Measurements from ENCODE around the gene SOBP.

Gene SOBP

DNA sequence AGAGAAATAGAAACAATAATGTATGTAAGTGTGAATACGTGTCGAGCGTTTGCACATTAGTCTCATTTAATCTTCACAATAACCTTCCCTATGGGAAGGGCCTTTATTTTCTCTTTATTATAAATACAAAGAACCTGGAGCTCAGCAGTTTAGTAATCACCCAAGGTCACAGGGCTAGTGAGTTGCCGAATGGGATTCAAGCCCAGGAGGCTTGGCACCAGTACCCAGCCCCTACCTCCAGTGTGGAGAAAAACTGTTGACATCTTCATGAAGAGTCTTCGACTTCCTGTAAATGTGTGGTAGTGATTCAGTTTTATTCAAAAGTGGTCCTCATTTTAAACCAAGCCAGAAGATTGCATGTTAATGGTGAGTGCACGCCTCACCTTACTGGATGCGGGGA, 171.4 kb downstream of the SOBP start:
- no peak for TF ChIP-seq EZH2phosphoT487 (IDR thresholded peaks at IDR 0.05; ENCODE audit: low read depth)
- no peak for TF ChIP-seq CTCF (IDR thresholded peaks at IDR 0.05; ENCODE audit: low read depth, low read length)

DNA sequence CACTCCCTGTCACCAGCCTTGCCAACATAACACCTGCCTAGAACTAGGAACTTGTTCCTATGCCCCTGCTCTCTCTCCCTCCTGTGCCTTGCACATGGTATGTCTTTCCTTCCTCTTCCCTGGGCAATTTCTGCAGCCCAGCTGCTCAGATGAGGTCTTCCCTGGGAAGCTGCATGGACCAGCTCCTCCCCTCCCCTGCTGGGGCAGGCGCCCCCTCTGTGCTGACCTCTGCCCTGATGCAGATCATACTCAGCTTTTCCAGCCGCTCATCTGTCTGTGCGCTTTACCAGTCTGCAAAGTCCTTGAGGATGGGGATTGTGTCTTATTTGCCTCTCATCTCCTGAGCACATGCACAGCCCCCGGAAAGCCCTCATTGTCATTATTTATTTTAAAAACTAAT, 172.4 kb downstream of the SOBP start:
- Histone ChIP-seq H3K9ac (ENCODE audit: low read length) (no peak overlapping the region), H3K27me3 (ENCODE audit: low read depth, low read length) (no peaks in the 10 kb centered on the region)
- TF ChIP-seq CTCF (IDR thresholded peaks at IDR 0.05; ENCODE audit: low read depth, low read length), result no peak
- TF ChIP-seq EZH2phosphoT487 (IDR thresholded peaks at IDR 0.05; ENCODE audit: low read depth), result no peak

More for the DNA sequence above, 171.4 kb downstream of the SOBP start:
- no peaks in the 10 kb centered on the region for H3K79me2 ChIP-seq (ENCODE audit: low read length)
- no peak overlapping the region for H3K27ac ChIP-seq (ENCODE audit: low read length)
- no peaks in the 10 kb centered on the region for H3K9me3 ChIP-seq (ENCODE audit: insufficient read depth, low read length)
- no peaks in the 10 kb centered on the region for H3K27me3 ChIP-seq (ENCODE audit: low read depth, low read length)
- H3K4me3 ChIP-seq (ENCODE audit: low read length), result no peak overlapping the region
- no peak overlapping the region for H3K9ac ChIP-seq (ENCODE audit: low read length)
- H3K4me1 ChIP-seq (ENCODE audit: low read length), result peaks cover 33% of the 10 kb centered on the region
- no peak overlapping the region for H3K4me2 ChIP-seq (ENCODE audit: low read length)
- H2AFZ ChIP-seq (ENCODE audit: low read depth, low read length), result no peak overlapping the region
- no peaks in the 10 kb centered on the region for H3K36me3 ChIP-seq (replicated peaks; ENCODE audit: low read depth, low read length)
- H4K20me1 ChIP-seq (ENCODE audit: insufficient read depth, low read length), result no peaks in the 10 kb centered on the region

DNA sequence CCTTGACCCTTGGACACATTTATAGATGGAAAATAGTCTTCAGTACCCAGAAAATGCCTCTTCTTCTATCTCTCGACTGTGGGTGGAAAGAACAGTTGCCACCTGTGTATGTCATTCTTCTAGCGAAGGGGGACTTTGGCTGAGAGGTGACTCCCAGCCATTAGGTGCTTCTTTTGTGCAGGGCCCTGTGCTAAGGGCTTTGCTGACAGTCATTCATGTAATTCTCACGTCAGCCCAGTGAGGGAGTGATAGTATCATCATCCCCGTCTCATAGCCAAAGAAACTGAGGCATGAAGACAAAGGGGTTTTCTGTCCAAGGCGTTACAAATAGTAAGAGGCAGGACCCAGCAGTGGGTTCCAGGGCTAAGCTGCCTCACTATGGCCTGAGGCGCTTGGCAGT, 173.4 kb downstream of the SOBP start:
- no peaks in the 10 kb centered on the region for H3K9me3 ChIP-seq (ENCODE audit: insufficient read depth, low read length)
- no peak overlapping the region for H3K4me2 ChIP-seq (ENCODE audit: low read length)
- no peak overlapping the region for H3K4me3 ChIP-seq (ENCODE audit: low read length)
- H4K20me1 ChIP-seq (ENCODE audit: insufficient read depth, low read length), result no peaks in the 10 kb centered on the region
- H3K36me3 ChIP-seq (replicated peaks; ENCODE audit: low read depth, low read length), result no peaks in the 10 kb centered on the region
- no peak overlapping the region for H2AFZ ChIP-seq (ENCODE audit: low read depth, low read length)
- H3K27me3 ChIP-seq (ENCODE audit: low read depth, low read length), result no peaks in the 10 kb centered on the region
- H3K9ac ChIP-seq (ENCODE audit: low read length), result no peak overlapping the region
- H3K79me2 ChIP-seq (ENCODE audit: low read length), result no peaks in the 10 kb centered on the region
- no peak for TF ChIP-seq CTCF (IDR thresholded peaks at IDR 0.05; ENCODE audit: low read depth, low read length)
- no peak for TF ChIP-seq EZH2phosphoT487 (IDR thresholded peaks at IDR 0.05; ENCODE audit: low read depth)
- H3K27ac ChIP-seq (ENCODE audit: low read length), result no peak overlapping the region
- H3K4me1 ChIP-seq (ENCODE audit: low read length), result peaks cover 21% of the 10 kb centered on the region

More for the DNA sequence above, 172.4 kb downstream of the SOBP start:
- Histone ChIP-seq H4K20me1 (ENCODE audit: insufficient read depth, low read length) (no peaks in the 10 kb centered on the region), H3K9me3 (ENCODE audit: insufficient read depth, low read length) (no peaks in the 10 kb centered on the region), H3K4me2 (ENCODE audit: low read length) (no peak overlapping the region), H3K4me1 (ENCODE audit: low read length) (peaks cover 30% of the 10 kb centered on the region), H2AFZ (ENCODE audit: low read depth, low read length) (no peak overlapping the region), H3K79me2 (ENCODE audit: low read length) (no peaks in the 10 kb centered on the region), H3K4me3 (ENCODE audit: low read length) (no peak overlapping the region), H3K27ac (ENCODE audit: low read length) (no peak overlapping the region), H3K36me3 (replicated peaks; ENCODE audit: low read depth, low read length) (no peaks in the 10 kb centered on the region)

DNA sequence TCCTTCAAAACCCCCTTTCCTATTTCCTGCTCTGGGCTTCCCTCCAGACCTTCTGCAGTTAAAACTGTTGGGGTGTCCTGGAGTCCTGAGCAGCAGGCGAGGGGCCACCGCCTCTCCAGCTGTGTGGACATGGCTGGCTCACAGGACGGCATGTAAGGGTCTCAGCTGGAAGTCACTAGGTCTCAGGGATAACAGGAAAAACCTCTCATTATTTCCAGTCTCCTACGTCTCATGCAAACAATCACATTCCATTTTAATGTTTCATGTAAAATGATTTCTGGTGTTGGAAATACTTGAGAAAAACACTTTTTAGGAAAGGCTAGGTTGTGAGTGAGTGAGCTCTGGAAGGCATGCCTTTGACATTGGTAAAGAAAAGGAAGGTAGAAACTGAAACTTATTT, 175.5 kb downstream of the SOBP start:
- Histone ChIP-seq H3K4me2 (ENCODE audit: low read length) (no peak overlapping the region), H3K4me3 (ENCODE audit: low read length) (no peak overlapping the region), H3K9ac (ENCODE audit: low read length) (no peak overlapping the region), H4K20me1 (ENCODE audit: insufficient read depth, low read length) (no peaks in the 10 kb centered on the region), H3K27me3 (ENCODE audit: low read depth, low read length) (no peaks in the 10 kb centered on the region), H3K4me1 (ENCODE audit: low read length) (peaks cover 11% of the 10 kb centered on the region), H3K36me3 (replicated peaks; ENCODE audit: low read depth, low read length) (no peaks in the 10 kb centered on the region), H2AFZ (ENCODE audit: low read depth, low read length) (no peak overlapping the region), H3K9me3 (ENCODE audit: insufficient read depth, low read length) (no peaks in the 10 kb centered on the region), H3K27ac (ENCODE audit: low read length) (no peak overlapping the region), H3K79me2 (ENCODE audit: low read length) (no peaks in the 10 kb centered on the region)
- no peak for TF ChIP-seq EZH2phosphoT487 (IDR thresholded peaks at IDR 0.05; ENCODE audit: low read depth)
- no peak for TF ChIP-seq CTCF (IDR thresholded peaks at IDR 0.05; ENCODE audit: low read depth, low read length)
